GM12878 (cell line): Measurements from ENCODE around the gene CENPE. TPM values are rescaled to one million over a fixed set of nuclear protein-coding genes. Genes with fewer than 3 reads are reported as not detected.

Experiments used
- ATAC-seq: fragments of 200-7000 bp; cut with Tn5 transposase; 3 replicates; pipeline ENCODE4 v1.9.1; 2020; ENCODE audit warnings: mild to moderate bottlenecking, moderate library complexity
- BruUV-seq: library from RNA; stranded (reverse); fragments of 400-500 nt; replicated peaks from 2 replicates; lab custom pipeline; 2021; lab: Mats Ljungman, UMichigan
- CTCF ChIA-PET: fragments of 300-600 bp; sonication (Branson Sonifier 250); formaldehyde crosslinking; extraction: SDS; loops from one replicate; lab custom pipeline; 2021; ENCODE audit warnings: inconsistent platforms; lab: Yijun Ruan, JAX
- POLR2A ChIA-PET: fragments of 350-600 bp; formaldehyde crosslinking; extraction: SDS; loops from one replicate; lab custom pipeline; 2021; ENCODE audit warnings: inconsistent platforms; lab: Charles Lee
- RAD21 ChIA-PET: fragments of 300-600 bp; sonication (Branson Sonifier 250); formaldehyde crosslinking; loops from one replicate; lab custom pipeline; 2023; ENCODE audit warnings: antibody characterized with exemption; ENCODE audit not compliant: unreplicated experiment; lab: Charles Lee
- SMC1A ChIA-PET: fragments of 300-600 bp; sonication (Branson Sonifier 250); formaldehyde crosslinking; loops from one replicate; lab custom pipeline; 2023; ENCODE audit not compliant: unreplicated experiment, uncharacterized antibody; lab: Charles Lee
- DNase-seq: peaks from one replicate; pipeline ENCODE4 v3.0.0-alpha.2; 2011; ENCODE audit warnings: low read depth, low spot score
- FAIRE-seq: peaks from 3 replicates; lab custom pipeline; 2011; peaks lifted over from hg19 to GRCh38; lab: Jason Lieb, UNC
- H2AFZ ChIP-seq: 2 replicates; pipeline ENCODE4 v1.6.0; 2011; ENCODE audit warnings: low read depth, low read length, control low read depth; ENCODE audit not compliant: control insufficient read depth
- H3K27ac ChIP-seq: 2 replicates; pipeline ENCODE4 v1.5.1; 2011; ENCODE audit warnings: control low read depth; ENCODE audit not compliant: control insufficient read depth, insufficient read depth
- H3K27me3 ChIP-seq, 2 experiments: replicated peaks in 1 of 2; 2 replicates each; pipeline versions ENCODE4 v1.6.0 to v1.6.1; 2011; ENCODE audit warnings: low read length in 1 of 2; ENCODE audit not compliant: control insufficient read depth in 2 of 2, insufficient read depth in 2 of 2
- H3K36me3 ChIP-seq, 2 experiments: 2 replicates each; pipeline ENCODE4 v1.5.1; 2011; ENCODE audit warnings: low read length in 1 of 2; ENCODE audit not compliant: control insufficient read depth in 2 of 2, insufficient read depth in 2 of 2
- H3K4me1 ChIP-seq: 2 replicates; pipeline ENCODE4 v1.6.1; 2011; ENCODE audit warnings: mild to moderate bottlenecking, low read length, moderate library complexity, mixed read lengths; ENCODE audit not compliant: control insufficient read depth, insufficient read depth
- H3K4me2 ChIP-seq: 2 replicates; pipeline ENCODE4 v1.6.0; 2011; ENCODE audit warnings: control low read depth; ENCODE audit not compliant: control insufficient read depth, insufficient read depth
- H3K4me3 ChIP-seq: fragments of 200-600 bp; sonication (generic); 2 replicates; pipeline ENCODE4 v1.5.1; 2016
- H3K79me2 ChIP-seq: 2 replicates; pipeline ENCODE4 v1.6.0; 2011; ENCODE audit warnings: low read length; ENCODE audit not compliant: control insufficient read depth, insufficient read depth
- H3K9ac ChIP-seq: 2 replicates; pipeline ENCODE4 v1.8.0; 2011; ENCODE audit warnings: low read length, control low read depth, mixed read lengths; ENCODE audit not compliant: control insufficient read depth, insufficient read depth
- H3K9me3 ChIP-seq: replicated peaks from 3 replicates; pipeline ENCODE4 v1.5.1; 2011; ENCODE audit warnings: mild to moderate bottlenecking, low read length; ENCODE audit not compliant: control insufficient read depth, insufficient read depth
- H4K20me1 ChIP-seq: 2 replicates; pipeline ENCODE4 v1.6.0; 2011; ENCODE audit not compliant: control insufficient read depth, insufficient read depth
- LARP7 ChIP-seq: fragments of 450-650 bp; IDR thresholded peaks from 2 replicates; pipeline ENCODE4 v1.6.1; 2017; ENCODE audit warnings: mild to moderate bottlenecking
- RB1 ChIP-seq: fragments of 450-650 bp; formaldehyde crosslinking; IDR thresholded peaks from 2 replicates; pipeline ENCODE4 v1.6.1; 2017; ENCODE audit warnings: mild to moderate bottlenecking, borderline replicate concordance
- RBBP5 ChIP-seq: fragments of 200-600 bp; sonication (generic); conservative IDR thresholded peaks from 2 replicates; pipeline ENCODE4 v1.6.1; 2016
- RUNX3 ChIP-seq: IDR thresholded peaks from 2 replicates; pipeline ENCODE4 v1.6.1; 2012; ENCODE audit warnings: low read length, inconsistent platforms
- SIN3A ChIP-seq: IDR thresholded peaks from 2 replicates; pipeline ENCODE4 v1.6.1; 2012; ENCODE audit warnings: low read depth, low read length, improper control_type of control experiment
- SMAD5 ChIP-seq: IDR thresholded peaks from 2 replicates; pipeline ENCODE4 v1.6.1; 2016; ENCODE audit warnings: antibody characterized with exemption, low read depth
- TAF1 ChIP-seq: IDR thresholded peaks from 2 replicates; pipeline ENCODE4 v1.6.1; 2011; ENCODE audit warnings: mild to moderate bottlenecking, low read depth, low read length, borderline replicate concordance
- WGBS: methylation state at CpG from one replicate; pipeline ENCODE4 v1.1.6; 2016; ENCODE audit warnings: low lambda C conversion rate; ENCODE audit not compliant: insufficient replicate concordance, insufficient coverage; ENCODE audit errors: missing lambda C conversion rate; 5-methylcytosine and 5-hydroxymethylcytosine counted together
- in situ Hi-C: fragments of 300-500 bp; cut with MboI; formaldehyde crosslinking; loops from 9 replicates; pipeline ENCODE4 v1.14.3; 2018; ENCODE audit warnings: mixed read lengths
- intact Hi-C: fragments of 100-400 bp; cut with micrococcal nuclease; formaldehyde crosslinking; loops from one replicate; pipeline ENCODE4 v1.14.2; 2022; ENCODE audit not compliant: unreplicated experiment
- polyA plus RNA-seq, 11 experiments: library from polyadenylated mRNA; depleted of rRNA in 4 of 11; unstranded in 6 of 11; stranded (reverse) in 5 of 11; fragments of >200 nt; fragmentation: Nextera tagmentation in 4 of 11; fragmentation: Illumina TruSeq in 1 of 11; extraction: Ambion mirVana in 4 of 11; extraction: Trizol in 1 of 11; gene quantifications; 1 replicate in 1 of 11; 2 replicates in 10 of 11; pipeline versions ENCODE4 v1.2.1 to v1.2.3, GENCODE V29; 2011 to 2016; ENCODE audit warnings: inconsistent platforms in 2 of 11, missing spikeins in 2 of 11, low read depth in 1 of 11
- total RNA-seq, 4 experiments: library from RNA; depleted of rRNA in 3 of 4; stranded (reverse); fragments of >200 nt in 3 of 4; fragmentation: Illumina TruSeq in 1 of 4; extraction: Trizol in 1 of 4; gene quantifications; 2 replicates each; pipeline versions ENCODE4 v1.2.1 to v1.2.3, GENCODE V29; 2013 to 2021
- TF ChIP-seq, protein P1 (sequence below): IDR thresholded peaks from 2 replicates; pipeline ENCODE4 v1.6.1; 2011; ENCODE audit warnings: low read depth, low read length, improper control_type of control experiment, borderline replicate concordance
- TF ChIP-seq, protein P2 (sequence below), 3 experiments: IDR thresholded peaks in 2 of 3; conservative IDR thresholded peaks in 1 of 3; 2 replicates each; pipeline ENCODE4 v1.5.1; 2011; ENCODE audit warnings: low read depth in 3 of 3, low read length in 3 of 3, mild to moderate bottlenecking in 3 of 3, control low read depth in 2 of 3, moderate library complexity in 2 of 3, inconsistent platforms in 1 of 3, mixed read lengths in 1 of 3; ENCODE audit not compliant: control insufficient read depth in 2 of 3, insufficient read depth in 1 of 3; ENCODE audit errors: extremely low read depth in 1 of 3
- TF ChIP-seq, protein P3 (sequence below): fragments of 450-650 bp; IDR thresholded peaks from 2 replicates; pipeline ENCODE4 v1.6.1; 2017; ENCODE audit warnings: mild to moderate bottlenecking, moderate library complexity
- TF ChIP-seq, protein P4 (sequence below): fragments of 450-650 bp; IDR thresholded peaks from 2 replicates; pipeline ENCODE4 v1.6.1; 2018; ENCODE audit warnings: mild to moderate bottlenecking, low read depth, moderate library complexity; ENCODE audit not compliant: partially characterized antibody
- TF ChIP-seq, protein P5 (sequence below): IDR thresholded peaks from 2 replicates; pipeline ENCODE4 v1.6.1; 2012; ENCODE audit warnings: low read depth, low read length, improper control_type of control experiment

The CENPE gene
- total and polyA plus RNA-seq, 10 of the 15 experiments (the other 5 are each of a cell fraction or from before 2014, with no cell fraction given), result 10.2 to 53.6 (median 25.2) TPM

DNA sequence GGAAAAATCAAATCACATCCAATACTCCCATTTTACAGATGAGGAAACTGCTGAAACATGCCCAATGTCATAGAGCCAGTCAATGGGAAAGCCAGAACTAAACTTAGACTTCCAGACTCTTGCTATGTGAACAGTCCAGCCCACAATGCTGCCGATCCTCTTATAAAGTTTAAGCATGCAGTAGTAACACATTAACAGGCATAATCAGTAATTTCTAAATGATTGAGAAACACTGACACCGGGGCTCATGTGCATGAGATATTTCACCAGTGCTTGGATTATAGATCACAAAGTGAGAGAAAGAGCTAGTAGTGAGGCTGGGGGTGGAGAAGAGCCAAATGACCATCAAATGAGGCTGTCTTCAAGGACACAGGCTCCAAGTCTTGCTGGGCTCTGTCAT lies 101.0 kb downstream of the CENPE start:
- in situ Hi-C loops (loop anchor here (10.0 kb wide), 1 partner anchor 472 kb away; no protein-coding TSS in a partner anchor), intact Hi-C loops (loop anchor here (5.0 to 10.0 kb wide), 2 partner anchors 270 to 412 kb away; partner anchors contain the start of gene UBE2D3)
- RAD21 ChIA-PET, result interaction anchor here (3.6 kb wide), 1 partner anchor 269 kb away, joined by 13 read pairs; the partner anchor contains the start of gene UBE2D3
- no peak overlapping the region for H3K4me3 ChIP-seq
- H3K79me2 ChIP-seq, result peaks cover 2% of the 10 kb centered on the region
- SMC1A ChIA-PET, result interaction anchor here (1.9 kb wide), 1 partner anchor 7 kb away, joined by 4 read pairs; no protein-coding TSS in a partner anchor
- POLR2A ChIA-PET, result interaction anchor here (0.7 kb wide), 1 partner anchor 511 kb away, joined by 3 read pairs; no protein-coding TSS in a partner anchor
- ATAC-seq (no peak), DNase-seq (no peak), FAIRE-seq (no peak)
- H3K9ac ChIP-seq, result no peak overlapping the region
- H3K27ac ChIP-seq, result no peak overlapping the region
- no peaks in the 10 kb centered on the region for H4K20me1 ChIP-seq
- H3K36me3 ChIP-seq, result no peaks in the 10 kb centered on the region
- H3K4me1 ChIP-seq, result peaks cover 6% of the 10 kb centered on the region
- H3K4me2 ChIP-seq, result no peak overlapping the region
- BruUV-seq, result no TSS peak
- H2AFZ ChIP-seq, result no peak overlapping the region
- 95% methylated on average over 2 of the region's 2 CpGs for WGBS
- CTCF ChIA-PET, result interaction anchor here (0.7 to 11.9 kb wide), 3 partner anchors 53 to 89 kb away, joined by 3 to 179 read pairs (median 4); no protein-coding TSS in a partner anchor
- no peaks in the 10 kb centered on the region for H3K9me3 ChIP-seq
- H3K27me3 ChIP-seq, result no peaks in the 10 kb centered on the region
- TF ChIP-seq TAF1 (no peak), RBBP5 (no peak), SMAD5 (no peak), RUNX3 (no peak), RB1 (no peak), LARP7 (no peak), SIN3A (no peak)
- TF ChIP-seq, protein P1, sequence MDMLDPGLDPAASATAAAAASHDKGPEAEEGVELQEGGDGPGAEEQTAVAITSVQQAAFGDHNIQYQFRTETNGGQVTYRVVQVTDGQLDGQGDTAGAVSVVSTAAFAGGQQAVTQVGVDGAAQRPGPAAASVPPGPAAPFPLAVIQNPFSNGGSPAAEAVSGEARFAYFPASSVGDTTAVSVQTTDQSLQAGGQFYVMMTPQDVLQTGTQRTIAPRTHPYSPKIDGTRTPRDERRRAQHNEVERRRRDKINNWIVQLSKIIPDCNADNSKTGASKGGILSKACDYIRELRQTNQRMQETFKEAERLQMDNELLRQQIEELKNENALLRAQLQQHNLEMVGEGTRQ, result no peak
- TF ChIP-seq, protein P2, sequence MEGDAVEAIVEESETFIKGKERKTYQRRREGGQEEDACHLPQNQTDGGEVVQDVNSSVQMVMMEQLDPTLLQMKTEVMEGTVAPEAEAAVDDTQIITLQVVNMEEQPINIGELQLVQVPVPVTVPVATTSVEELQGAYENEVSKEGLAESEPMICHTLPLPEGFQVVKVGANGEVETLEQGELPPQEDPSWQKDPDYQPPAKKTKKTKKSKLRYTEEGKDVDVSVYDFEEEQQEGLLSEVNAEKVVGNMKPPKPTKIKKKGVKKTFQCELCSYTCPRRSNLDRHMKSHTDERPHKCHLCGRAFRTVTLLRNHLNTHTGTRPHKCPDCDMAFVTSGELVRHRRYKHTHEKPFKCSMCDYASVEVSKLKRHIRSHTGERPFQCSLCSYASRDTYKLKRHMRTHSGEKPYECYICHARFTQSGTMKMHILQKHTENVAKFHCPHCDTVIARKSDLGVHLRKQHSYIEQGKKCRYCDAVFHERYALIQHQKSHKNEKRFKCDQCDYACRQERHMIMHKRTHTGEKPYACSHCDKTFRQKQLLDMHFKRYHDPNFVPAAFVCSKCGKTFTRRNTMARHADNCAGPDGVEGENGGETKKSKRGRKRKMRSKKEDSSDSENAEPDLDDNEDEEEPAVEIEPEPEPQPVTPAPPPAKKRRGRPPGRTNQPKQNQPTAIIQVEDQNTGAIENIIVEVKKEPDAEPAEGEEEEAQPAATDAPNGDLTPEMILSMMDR (IDR thresholded peaks at IDR 0.05 in 2 of 3, conservative IDR thresholded peaks at IDR 0.05 in 1 of 3; ENCODE audit: control insufficient read depth in 2 of 3, extremely low read depth in 1 of 3, insufficient read depth in 1 of 3, low read depth in 3 of 3, low read length in 3 of 3), result no peak
- TF ChIP-seq, protein P3, sequence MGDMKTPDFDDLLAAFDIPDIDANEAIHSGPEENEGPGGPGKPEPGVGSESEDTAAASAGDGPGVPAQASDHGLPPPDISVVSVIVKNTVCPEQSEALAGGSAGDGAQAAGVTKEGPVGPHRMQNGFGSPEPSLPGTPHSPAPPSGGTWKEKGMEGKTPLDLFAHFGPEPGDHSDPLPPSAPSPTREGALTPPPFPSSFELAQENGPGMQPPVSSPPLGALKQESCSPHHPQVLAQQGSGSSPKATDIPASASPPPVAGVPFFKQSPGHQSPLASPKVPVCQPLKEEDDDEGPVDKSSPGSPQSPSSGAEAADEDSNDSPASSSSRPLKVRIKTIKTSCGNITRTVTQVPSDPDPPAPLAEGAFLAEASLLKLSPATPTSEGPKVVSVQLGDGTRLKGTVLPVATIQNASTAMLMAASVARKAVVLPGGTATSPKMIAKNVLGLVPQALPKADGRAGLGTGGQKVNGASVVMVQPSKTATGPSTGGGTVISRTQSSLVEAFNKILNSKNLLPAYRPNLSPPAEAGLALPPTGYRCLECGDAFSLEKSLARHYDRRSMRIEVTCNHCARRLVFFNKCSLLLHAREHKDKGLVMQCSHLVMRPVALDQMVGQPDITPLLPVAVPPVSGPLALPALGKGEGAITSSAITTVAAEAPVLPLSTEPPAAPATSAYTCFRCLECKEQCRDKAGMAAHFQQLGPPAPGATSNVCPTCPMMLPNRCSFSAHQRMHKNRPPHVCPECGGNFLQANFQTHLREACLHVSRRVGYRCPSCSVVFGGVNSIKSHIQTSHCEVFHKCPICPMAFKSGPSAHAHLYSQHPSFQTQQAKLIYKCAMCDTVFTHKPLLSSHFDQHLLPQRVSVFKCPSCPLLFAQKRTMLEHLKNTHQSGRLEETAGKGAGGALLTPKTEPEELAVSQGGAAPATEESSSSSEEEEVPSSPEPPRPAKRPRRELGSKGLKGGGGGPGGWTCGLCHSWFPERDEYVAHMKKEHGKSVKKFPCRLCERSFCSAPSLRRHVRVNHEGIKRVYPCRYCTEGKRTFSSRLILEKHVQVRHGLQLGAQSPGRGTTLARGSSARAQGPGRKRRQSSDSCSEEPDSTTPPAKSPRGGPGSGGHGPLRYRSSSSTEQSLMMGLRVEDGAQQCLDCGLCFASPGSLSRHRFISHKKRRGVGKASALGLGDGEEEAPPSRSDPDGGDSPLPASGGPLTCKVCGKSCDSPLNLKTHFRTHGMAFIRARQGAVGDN, result no peak
- TF ChIP-seq, protein P4, sequence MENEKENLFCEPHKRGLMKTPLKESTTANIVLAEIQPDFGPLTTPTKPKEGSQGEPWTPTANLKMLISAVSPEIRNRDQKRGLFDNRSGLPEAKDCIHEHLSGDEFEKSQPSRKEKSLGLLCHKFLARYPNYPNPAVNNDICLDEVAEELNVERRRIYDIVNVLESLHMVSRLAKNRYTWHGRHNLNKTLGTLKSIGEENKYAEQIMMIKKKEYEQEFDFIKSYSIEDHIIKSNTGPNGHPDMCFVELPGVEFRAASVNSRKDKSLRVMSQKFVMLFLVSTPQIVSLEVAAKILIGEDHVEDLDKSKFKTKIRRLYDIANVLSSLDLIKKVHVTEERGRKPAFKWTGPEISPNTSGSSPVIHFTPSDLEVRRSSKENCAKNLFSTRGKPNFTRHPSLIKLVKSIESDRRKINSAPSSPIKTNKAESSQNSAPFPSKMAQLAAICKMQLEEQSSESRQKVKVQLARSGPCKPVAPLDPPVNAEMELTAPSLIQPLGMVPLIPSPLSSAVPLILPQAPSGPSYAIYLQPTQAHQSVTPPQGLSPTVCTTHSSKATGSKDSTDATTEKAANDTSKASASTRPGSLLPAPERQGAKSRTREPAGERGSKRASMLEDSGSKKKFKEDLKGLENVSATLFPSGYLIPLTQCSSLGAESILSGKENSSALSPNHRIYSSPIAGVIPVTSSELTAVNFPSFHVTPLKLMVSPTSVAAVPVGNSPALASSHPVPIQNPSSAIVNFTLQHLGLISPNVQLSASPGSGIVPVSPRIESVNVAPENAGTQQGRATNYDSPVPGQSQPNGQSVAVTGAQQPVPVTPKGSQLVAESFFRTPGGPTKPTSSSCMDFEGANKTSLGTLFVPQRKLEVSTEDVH, result no peak
- TF ChIP-seq, protein P5, sequence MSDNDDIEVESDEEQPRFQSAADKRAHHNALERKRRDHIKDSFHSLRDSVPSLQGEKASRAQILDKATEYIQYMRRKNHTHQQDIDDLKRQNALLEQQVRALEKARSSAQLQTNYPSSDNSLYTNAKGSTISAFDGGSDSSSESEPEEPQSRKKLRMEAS, result no peak
